ENCODE data around the gene MSRB3.

GRCh38 chr12:65364046-65364445 is 85.6 kb downstream of the MSRB3 start:
- no peak for TF ChIP-seq CTCF (conservative IDR thresholded peaks at IDR 0.05; ENCODE audit: low read depth, low read length)
- no peak for TF ChIP-seq EZH2 (IDR thresholded peaks at IDR 0.05; ENCODE audit: low read length, unreplicated experiment)

Data from PC-3 (cell line).